ENCODE data around the gene CUX1. TPM values are rescaled to one million over a fixed set of nuclear protein-coding genes. Genes with fewer than 3 reads are reported as not detected.

The CUX1 gene
- total RNA-seq, 4 donors from 2014 or later: 64.1 to 142 (median 111) TPM

- DNase-seq: no peak
- Histone ChIP-seq H3K27ac (no peak overlapping the region), H3K36me3 (no peaks in the 10 kb centered on the region), H3K4me1 (no peaks in the 10 kb centered on the region), H3K4me3 (no peak overlapping the region), H3K9me3 (no peaks in the 10 kb centered on the region), H3K27me3 (no peaks in the 10 kb centered on the region)
- no peak for TF ChIP-seq POLR2A (IDR thresholded peaks at IDR 0.05)
- TF ChIP-seq CTCF (IDR thresholded peaks at IDR 0.05): no peak
These were observed 440.8 kb downstream of the CUX1 start for GRCh38 chr7:102258073-102258748.

- Histone ChIP-seq H3K9me3 (no peaks in the 10 kb centered on the region), H3K36me3 (no peaks in the 10 kb centered on the region), H3K4me3 (no peak overlapping the region), H3K4me1 (no peaks in the 10 kb centered on the region), H3K27ac (no peak overlapping the region), H3K27me3 (no peaks in the 10 kb centered on the region)
- TF ChIP-seq CTCF (IDR thresholded peaks at IDR 0.05) (no peak), POLR2A (IDR thresholded peaks at IDR 0.05) (no peak)
- DNase-seq: no peak
These were observed 441.3 kb downstream of the CUX1 start for GRCh38 chr7:102258749-102259107.

- TF ChIP-seq CTCF (IDR thresholded peaks at IDR 0.05) (no peak), POLR2A (IDR thresholded peaks at IDR 0.05) (no peak)
- Histone ChIP-seq H3K27me3 (no peaks in the 10 kb centered on the region), H3K36me3 (no peaks in the 10 kb centered on the region), H3K27ac (no peak overlapping the region), H3K9me3 (no peaks in the 10 kb centered on the region), H3K4me3 (no peak overlapping the region), H3K4me1 (no peaks in the 10 kb centered on the region)
- no peak for DNase-seq
These were observed 443.4 kb downstream of the CUX1 start for GRCh38 chr7:102260856-102261255.

GRCh38 chr7:102261451-102261850 lies 444.0 kb downstream of the CUX1 start:
- Histone ChIP-seq H3K36me3 (no peaks in the 10 kb centered on the region), H3K4me1 (no peaks in the 10 kb centered on the region), H3K27ac (no peak overlapping the region), H3K27me3 (no peaks in the 10 kb centered on the region), H3K9me3 (no peaks in the 10 kb centered on the region), H3K4me3 (no peak overlapping the region)
- no peak for DNase-seq
- TF ChIP-seq CTCF (IDR thresholded peaks at IDR 0.05): no peak
- no peak for TF ChIP-seq POLR2A (IDR thresholded peaks at IDR 0.05)

- Histone ChIP-seq H3K9me3 (no peaks in the 10 kb centered on the region), H3K36me3 (no peaks in the 10 kb centered on the region), H3K4me3 (no peak overlapping the region), H3K27ac (no peak overlapping the region), H3K27me3 (no peaks in the 10 kb centered on the region), H3K4me1 (no peaks in the 10 kb centered on the region)
- TF ChIP-seq CTCF (IDR thresholded peaks at IDR 0.05) (no peak), POLR2A (IDR thresholded peaks at IDR 0.05) (no peak)
- no peak for DNase-seq
These were observed 445.1 kb downstream of the CUX1 start for GRCh38 chr7:102262546-102262945.
